ENCODE results near the gene RTL9. TPM values are rescaled to one million over a fixed set of nuclear protein-coding genes. Genes with fewer than 3 reads are reported as not detected.
"Not testable (repeated sequence)": the region's sequence is repeated elsewhere in the genome, so short reads cannot be mapped to it uniquely, and the experiment has no call there.

RTL9 gene
- total RNA-seq, 2 donors from 2014 or later, result 0.19 to 0.28 TPM

GRCh38 chrX:110333458-110333857 lies 25.2 kb upstream of the RTL9 start:
- DNase-seq (ENCODE audit: low spot score); intact Hi-C loops (cut with DNase I): not testable (repeated sequence)

- no peak for DNase-seq (ENCODE audit: low spot score)
- intact Hi-C loops (cut with DNase I), result no loop called here
These were observed 19.7 kb upstream of the RTL9 start for GRCh38 chrX:110338935-110339334.

- DNase-seq (ENCODE audit: low spot score), result no peak
- intact Hi-C loops (cut with DNase I), result no loop called here
These were observed 17.2 kb upstream of the RTL9 start for GRCh38 chrX:110341189-110342035.

- intact Hi-C loops (cut with DNase I), result no loop called here
- DNase-seq (ENCODE audit: low spot score), result no peak
These were observed 12.0 kb upstream of the RTL9 start for GRCh38 chrX:110346681-110347080.

- DNase-seq (ENCODE audit: low spot score), result no peak
- intact Hi-C loops (cut with DNase I), result loop anchor here in 1 of 2 donors (1.0 kb wide), 1 partner anchor 37 kb away; no protein-coding TSS in a partner anchor
These were observed 625 bp downstream of the RTL9 start for GRCh38 chrX:110359273-110359672.

GRCh38 chrX:110363244-110363643 lies 4.6 kb downstream of the RTL9 start:
- DNase-seq (ENCODE audit: low spot score), result no peak
- intact Hi-C loops (cut with DNase I), result loop anchor here in 1 of 2 donors (1.0 kb wide), 1 partner anchor 20 kb away; no protein-coding TSS in a partner anchor

- no peak for DNase-seq (ENCODE audit: low spot score)
- intact Hi-C loops (cut with DNase I), result no loop called here
These were observed 14.7 kb downstream of the RTL9 start for GRCh38 chrX:110373310-110373709.

GRCh38 chrX:110374559-110374958 lies 15.9 kb downstream of the RTL9 start:
- intact Hi-C loops (cut with DNase I), result no loop called here
- DNase-seq (ENCODE audit: low spot score), result no peak

- intact Hi-C loops (cut with DNase I), result no loop called here
- no peak for DNase-seq (ENCODE audit: low spot score)
These were observed 22.6 kb downstream of the RTL9 start for GRCh38 chrX:110381216-110381615.

GRCh38 chrX:110383414-110383813 lies 24.8 kb downstream of the RTL9 start:
- intact Hi-C loops (cut with DNase I), result loop anchor here in 1 of 2 donors (1.0 kb wide), 1 partner anchor 20 kb away; no protein-coding TSS in a partner anchor
- DNase-seq (ENCODE audit: low spot score), result no peak

GRCh38 chrX:110384490-110384889 lies 25.8 kb downstream of the RTL9 start:
- no peak for DNase-seq (ENCODE audit: low spot score)
- intact Hi-C loops (cut with DNase I), result no loop called here

GRCh38 chrX:110389570-110389969 lies 30.9 kb downstream of the RTL9 start:
- intact Hi-C loops (cut with DNase I), result no loop called here
- no peak for DNase-seq (ENCODE audit: low spot score)

GRCh38 chrX:110391086-110391485 lies 32.4 kb downstream of the RTL9 start:
- intact Hi-C loops (cut with DNase I), result no loop called here
- DNase-seq (ENCODE audit: low spot score), result no peak

- intact Hi-C loops (cut with DNase I), result no loop called here
These were observed 36.0 kb downstream of the RTL9 start for GRCh38 chrX:110394651-110395050.

GRCh38 chrX:110395877-110396276 lies 37.2 kb downstream of the RTL9 start:
- intact Hi-C loops (cut with DNase I), result no loop called here
- no peak for DNase-seq (ENCODE audit: low spot score)

More at GRCh38 chrX:110394651-110395050, 36.0 kb downstream of the RTL9 start:
- no peak for DNase-seq (ENCODE audit: low spot score)

GRCh38 chrX:110396735-110397134 lies 38.1 kb downstream of the RTL9 start:
- intact Hi-C loops (cut with DNase I), result no loop called here
- no peak for DNase-seq (ENCODE audit: low spot score)

- intact Hi-C loops (cut with DNase I), result no loop called here
- DNase-seq (ENCODE audit: low spot score), result no peak
These were observed 38.7 kb downstream of the RTL9 start for GRCh38 chrX:110397339-110397738.

GRCh38 chrX:110397904-110398303 lies 39.3 kb downstream of the RTL9 start:
- DNase-seq (ENCODE audit: low spot score), result no peak
- intact Hi-C loops (cut with DNase I), result no loop called here

GRCh38 chrX:110399497-110399896 lies 40.8 kb downstream of the RTL9 start:
- no peak for DNase-seq (ENCODE audit: low spot score)
- intact Hi-C loops (cut with DNase I), result no loop called here

GRCh38 chrX:110399966-110400365 lies 41.3 kb downstream of the RTL9 start:
- no peak for DNase-seq (ENCODE audit: low spot score)
- intact Hi-C loops (cut with DNase I), result no loop called here

GRCh38 chrX:110401135-110401534 lies 42.5 kb downstream of the RTL9 start:
- DNase-seq (ENCODE audit: low spot score), result no peak
- intact Hi-C loops (cut with DNase I), result no loop called here
